ENCODE results near the gene FUCA2.

- TF ChIP-seq CTCF (IDR thresholded peaks at IDR 0.05; ENCODE audit: low read depth, low read length, poor library complexity, severe bottlenecking) = no peak
- no peak for TF ChIP-seq EZH2phosphoT487 (IDR thresholded peaks at IDR 0.05; ENCODE audit: borderline replicate concordance, low read length)
Measured at GRCh38 chr6:143522039-143522600, 10.6 kb upstream of the FUCA2 start.

Measured in DOHH2 (cell line).